ENCODE results near the gene IQCK. TPM values are rescaled to one million over a fixed set of nuclear protein-coding genes. Genes with fewer than 3 reads are reported as not detected.

IQCK gene
- total RNA-seq, 1 experiment from 2014 or later = 15.5 TPM

GRCh38 chr16:19901164-19901563 lies 183.1 kb downstream of the IQCK start:
- CTCF ChIA-PET = interaction anchor here (0.7 kb wide), 1 partner anchor 296 kb away, joined by 3 read pairs; no protein-coding TSS in a partner anchor
- Histone ChIP-seq H3K4me3 (ENCODE audit: low read depth in 2 of 2, low read length in 2 of 2) (no peak overlapping the region), H3K4me1 (ENCODE audit: control insufficient read depth, insufficient read depth, low read length) (no peaks in the 10 kb centered on the region), H3K36me3 (ENCODE audit: control insufficient read depth, insufficient read depth, low read length) (no peaks in the 10 kb centered on the region), H3K27ac (ENCODE audit: low read length) (no peak overlapping the region), H3K27me3 (ENCODE audit: control insufficient read depth, insufficient read depth, low read length) (no peaks in the 10 kb centered on the region; the same call in 1 of the 2 replicates), H3K9me3 (ENCODE audit: control insufficient read depth, insufficient read depth, low read depth, low read length) (no peaks in the 10 kb centered on the region)
- intact Hi-C loops (cut with micrococcal nuclease; ENCODE audit: unreplicated experiment) = no loop called here
- in situ Hi-C loops (cut with HindIII; ENCODE audit: low pct_unique_long_range_greater_than_20kb, low sequenced_read_pairs) = no loop called here
- BruUV-seq (replicated peaks) = no TSS peak
- no peak for TF ChIP-seq SIN3A (IDR thresholded peaks at IDR 0.05; ENCODE audit: borderline replicate concordance, insufficient read depth, low read depth, low read length)
- TF ChIP-seq, protein P1, sequence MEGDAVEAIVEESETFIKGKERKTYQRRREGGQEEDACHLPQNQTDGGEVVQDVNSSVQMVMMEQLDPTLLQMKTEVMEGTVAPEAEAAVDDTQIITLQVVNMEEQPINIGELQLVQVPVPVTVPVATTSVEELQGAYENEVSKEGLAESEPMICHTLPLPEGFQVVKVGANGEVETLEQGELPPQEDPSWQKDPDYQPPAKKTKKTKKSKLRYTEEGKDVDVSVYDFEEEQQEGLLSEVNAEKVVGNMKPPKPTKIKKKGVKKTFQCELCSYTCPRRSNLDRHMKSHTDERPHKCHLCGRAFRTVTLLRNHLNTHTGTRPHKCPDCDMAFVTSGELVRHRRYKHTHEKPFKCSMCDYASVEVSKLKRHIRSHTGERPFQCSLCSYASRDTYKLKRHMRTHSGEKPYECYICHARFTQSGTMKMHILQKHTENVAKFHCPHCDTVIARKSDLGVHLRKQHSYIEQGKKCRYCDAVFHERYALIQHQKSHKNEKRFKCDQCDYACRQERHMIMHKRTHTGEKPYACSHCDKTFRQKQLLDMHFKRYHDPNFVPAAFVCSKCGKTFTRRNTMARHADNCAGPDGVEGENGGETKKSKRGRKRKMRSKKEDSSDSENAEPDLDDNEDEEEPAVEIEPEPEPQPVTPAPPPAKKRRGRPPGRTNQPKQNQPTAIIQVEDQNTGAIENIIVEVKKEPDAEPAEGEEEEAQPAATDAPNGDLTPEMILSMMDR (IDR thresholded peaks at IDR 0.05) = no peak
- no peak for TF ChIP-seq REST (IDR thresholded peaks at IDR 0.05; ENCODE audit: insufficient read depth in 1 of 2, low read depth in 2 of 2, low read length in 1 of 2)
- no peak for TF ChIP-seq POLR2AphosphoS5 (IDR thresholded peaks at IDR 0.05; ENCODE audit: low read depth, low read length)
- TF ChIP-seq TCF7L2 (IDR thresholded peaks at IDR 0.05; ENCODE audit: low read depth, low read length) = no peak
- no peak for DNase-seq (ENCODE audit: low read depth, low spot score)
- POLR2A ChIA-PET = no interaction called here
- ATAC-seq = no peak

- POLR2A ChIA-PET = no interaction called here
- CTCF ChIA-PET = interaction anchor here (0.5 to 3.9 kb wide), 23 partner anchors 8 to 1107 kb away, joined by 3 to 93 read pairs (median 3); no protein-coding TSS in a partner anchor
- H3K4me3 ChIP-seq (ENCODE audit: low read depth in 2 of 2, low read length in 2 of 2) = no peak overlapping the region
- H3K9me3 ChIP-seq (ENCODE audit: control insufficient read depth, insufficient read depth, low read depth, low read length) = no peaks in the 10 kb centered on the region
- no TSS peak for BruUV-seq (replicated peaks)
- ATAC-seq = peak; percentile 99
- no peak overlapping the region for H3K27ac ChIP-seq (ENCODE audit: low read length)
- DNase-seq (ENCODE audit: low read depth, low spot score) = peak; percentile 65
- no peak for TF ChIP-seq SIN3A (IDR thresholded peaks at IDR 0.05; ENCODE audit: borderline replicate concordance, insufficient read depth, low read depth, low read length)
- 0 out of 4 replicates have a peak, but pooled peaks of 1 of the 2 experiments have one; percentile 53 for TF ChIP-seq REST (IDR thresholded peaks at IDR 0.05; ENCODE audit: insufficient read depth in 1 of 2, low read depth in 2 of 2, low read length in 1 of 2)
- TF ChIP-seq, protein P1 (IDR thresholded peaks at IDR 0.05) = peak; percentile 98
- no peaks in the 10 kb centered on the region for H3K27me3 ChIP-seq (ENCODE audit: control insufficient read depth, insufficient read depth, low read length)
- in situ Hi-C loops (cut with HindIII; ENCODE audit: low pct_unique_long_range_greater_than_20kb, low sequenced_read_pairs) (no loop called here), intact Hi-C loops (cut with micrococcal nuclease; ENCODE audit: unreplicated experiment) (loop anchor here (1.0 kb wide), 2 partner anchors 393 to 476 kb away; no protein-coding TSS in a partner anchor)
- H3K4me1 ChIP-seq (ENCODE audit: control insufficient read depth, insufficient read depth, low read length) = no peaks in the 10 kb centered on the region
- H3K36me3 ChIP-seq (ENCODE audit: control insufficient read depth, insufficient read depth, low read length) = no peaks in the 10 kb centered on the region
Measured at GRCh38 chr16:19907161-19907992, 189.3 kb downstream of the IQCK start.

Data from Panc1 (cell line).